ENCODE results near the gene PPP1CA.

DNA sequence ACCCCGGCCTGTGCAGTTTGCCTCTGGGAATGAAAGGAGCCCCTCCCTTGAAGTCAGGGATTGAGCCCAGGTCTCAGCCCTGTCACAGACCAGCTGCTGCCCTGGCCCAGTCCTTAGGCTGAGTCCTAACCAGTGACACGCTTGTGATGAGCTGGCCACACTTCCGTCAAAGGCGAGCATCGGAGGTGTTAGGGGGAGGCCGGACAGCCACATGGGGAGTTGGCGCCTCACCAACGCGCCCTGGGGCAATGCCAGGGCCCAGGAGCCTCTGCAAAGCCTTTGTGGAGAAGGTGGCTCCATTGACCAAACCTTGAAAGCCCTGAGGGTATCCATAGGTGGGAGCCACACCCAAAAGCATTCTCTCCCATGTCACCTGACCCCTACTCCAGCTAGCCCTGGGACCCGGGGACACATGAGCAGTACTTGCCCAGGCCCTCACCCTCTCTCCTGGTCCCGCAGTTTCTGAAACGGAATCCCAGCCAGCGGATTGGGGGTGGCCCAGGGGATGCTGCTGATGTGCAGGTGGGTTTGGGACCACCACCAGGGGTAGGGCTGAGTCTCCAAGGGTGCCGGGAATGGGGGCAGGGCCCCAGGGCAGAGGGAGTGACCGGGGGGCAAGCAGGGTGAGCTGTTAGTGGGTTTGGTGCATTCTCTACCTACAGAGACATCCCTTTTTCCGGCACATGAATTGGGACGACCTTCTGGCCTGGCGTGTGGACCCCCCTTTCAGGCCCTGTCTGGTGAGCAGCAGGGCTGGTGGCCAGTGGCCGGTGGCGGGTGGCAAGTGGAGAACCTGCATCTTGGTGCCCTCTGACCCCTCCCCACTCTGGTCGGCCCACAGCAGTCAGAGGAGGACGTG is 32.1 kb upstream of the PPP1CA start:
- TF ChIP-seq, protein P1, sequence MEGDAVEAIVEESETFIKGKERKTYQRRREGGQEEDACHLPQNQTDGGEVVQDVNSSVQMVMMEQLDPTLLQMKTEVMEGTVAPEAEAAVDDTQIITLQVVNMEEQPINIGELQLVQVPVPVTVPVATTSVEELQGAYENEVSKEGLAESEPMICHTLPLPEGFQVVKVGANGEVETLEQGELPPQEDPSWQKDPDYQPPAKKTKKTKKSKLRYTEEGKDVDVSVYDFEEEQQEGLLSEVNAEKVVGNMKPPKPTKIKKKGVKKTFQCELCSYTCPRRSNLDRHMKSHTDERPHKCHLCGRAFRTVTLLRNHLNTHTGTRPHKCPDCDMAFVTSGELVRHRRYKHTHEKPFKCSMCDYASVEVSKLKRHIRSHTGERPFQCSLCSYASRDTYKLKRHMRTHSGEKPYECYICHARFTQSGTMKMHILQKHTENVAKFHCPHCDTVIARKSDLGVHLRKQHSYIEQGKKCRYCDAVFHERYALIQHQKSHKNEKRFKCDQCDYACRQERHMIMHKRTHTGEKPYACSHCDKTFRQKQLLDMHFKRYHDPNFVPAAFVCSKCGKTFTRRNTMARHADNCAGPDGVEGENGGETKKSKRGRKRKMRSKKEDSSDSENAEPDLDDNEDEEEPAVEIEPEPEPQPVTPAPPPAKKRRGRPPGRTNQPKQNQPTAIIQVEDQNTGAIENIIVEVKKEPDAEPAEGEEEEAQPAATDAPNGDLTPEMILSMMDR (conservative IDR thresholded peaks at IDR 0.05 in 1 of 2, IDR thresholded peaks at IDR 0.05 in 1 of 2; ENCODE audit: low read depth in 1 of 2, low read length in 2 of 2), result no peak
- no peak for TF ChIP-seq EZH2 (IDR thresholded peaks at IDR 0.05; ENCODE audit: low read length, missing control alignments)

All from fibroblast of lung (primary cell).